GM23248 (cell line): Measurements from ENCODE around the gene KIF25.

Source experiments
- EZH2 ChIP-seq: fragments of 200-600 bp; sonication (generic); IDR thresholded peaks from 2 replicates; pipeline ENCODE4 v1.6.1; 2018; ENCODE audit warnings: antibody characterized with exemption, mild to moderate bottlenecking; ENCODE audit not compliant: insufficient read depth, poor library complexity, severe bottlenecking
- EZH2phosphoT487 ChIP-seq: fragments of 200-600 bp; sonication (generic); IDR thresholded peaks from 2 replicates; pipeline ENCODE4 v1.6.1; 2018; ENCODE audit warnings: antibody characterized with exemption, moderate library complexity, mild to moderate bottlenecking, low read depth; ENCODE audit not compliant: insufficient read depth

DNA sequence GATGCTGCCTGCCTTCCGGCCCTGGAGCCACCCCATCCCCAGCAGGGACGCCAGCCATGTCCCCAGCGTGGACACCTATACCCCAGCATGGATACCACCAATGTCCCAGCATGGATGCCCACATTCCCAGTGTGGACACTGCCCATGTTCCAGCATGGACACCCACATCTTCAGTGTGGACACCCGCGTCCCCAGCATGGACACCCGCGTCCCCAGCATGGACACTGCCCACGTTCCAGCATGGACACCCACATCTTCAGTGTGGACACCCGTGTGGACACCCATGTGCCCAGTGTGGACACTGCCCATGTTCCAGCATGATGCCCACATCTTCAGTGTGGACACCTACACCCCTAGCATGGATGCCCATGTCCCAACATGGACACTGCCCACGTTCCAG is 88.6 kb downstream of the KIF25 start:
- TF ChIP-seq EZH2phosphoT487 (no peak), EZH2 (no peak)
